Neutrophil (primary cell): ENCODE results near the gene RAI14.

Source experiments
- H3K27ac ChIP-seq: fragments of 200-600 bp; sonication (generic); 2 replicates; pipeline ENCODE4 v1.5.1; 2016; ENCODE audit warnings: mild to moderate bottlenecking, moderate library complexity
- H3K27me3 ChIP-seq: fragments of 200-600 bp; sonication (generic); 2 replicates; pipeline ENCODE4 v1.6.0; 2016; ENCODE audit warnings: mild to moderate bottlenecking
- H3K36me3 ChIP-seq: fragments of 200-600 bp; sonication (generic); 2 replicates; pipeline ENCODE4 v1.5.1; 2017
- H3K4me1 ChIP-seq, 2 experiments: fragments of 200-600 bp in 1 of 2; sonication (generic) in 1 of 2; 1 replicate in 1 of 2; 2 replicates in 1 of 2; pipeline versions ENCODE4 v1.5.1 to v1.6.1; 2013 to 2016; ENCODE audit warnings: low read depth in 1 of 2, low read length in 1 of 2, mild to moderate bottlenecking in 1 of 2, moderate library complexity in 1 of 2; ENCODE audit not compliant: control insufficient read depth in 1 of 2, insufficient read depth in 1 of 2
- H3K4me3 ChIP-seq, 2 experiments: fragments of 200-600 bp in 1 of 2; sonication (generic) in 1 of 2; 1 replicate in 1 of 2; 2 replicates in 1 of 2; pipeline ENCODE4 v1.5.1; 2013 to 2016; ENCODE audit warnings: low read depth in 1 of 2, low read length in 1 of 2, mild to moderate bottlenecking in 1 of 2, moderate library complexity in 1 of 2
- H3K9me3 ChIP-seq: fragments of 200-600 bp; sonication (generic); 2 replicates; pipeline ENCODE4 v1.5.1; 2016
- CTCF ChIP-seq: fragments of 200-600 bp; sonication (generic); IDR thresholded peaks from 2 replicates; pipeline ENCODE4 v1.5.1; 2016; ENCODE audit warnings: antibody characterized with exemption

Gene RAI14

GRCh38 chr5:34695275-34696027, 39.3 kb downstream of the RAI14 start:
- Histone ChIP-seq H3K36me3 (no peaks in the 10 kb centered on the region), H3K27ac (no peak overlapping the region), H3K4me3 (no peak overlapping the region)

GRCh38 chr5:34697308-34698108, 41.4 kb downstream of the RAI14 start:
- no peaks in the 10 kb centered on the region for H3K4me1 ChIP-seq
- no peak for TF ChIP-seq CTCF
- no peak overlapping the region for H3K4me3 ChIP-seq
- H3K27ac ChIP-seq: no peak overlapping the region
- H3K9me3 ChIP-seq: no peaks in the 10 kb centered on the region
- no peaks in the 10 kb centered on the region for H3K36me3 ChIP-seq
- no peaks in the 10 kb centered on the region for H3K27me3 ChIP-seq

More at GRCh38 chr5:34695275-34696027, 39.3 kb downstream of the RAI14 start:
- no peaks in the 10 kb centered on the region for H3K9me3 ChIP-seq
- TF ChIP-seq CTCF: no peak
- no peaks in the 10 kb centered on the region for H3K27me3 ChIP-seq
- no peaks in the 10 kb centered on the region for H3K4me1 ChIP-seq

GRCh38 chr5:34698109-34698419, 41.9 kb downstream of the RAI14 start:
- no peak for TF ChIP-seq CTCF

GRCh38 chr5:34698754-34699153, 42.6 kb downstream of the RAI14 start:
- no peak overlapping the region for H3K4me3 ChIP-seq
- no peaks in the 10 kb centered on the region for H3K4me1 ChIP-seq
- H3K9me3 ChIP-seq: no peaks in the 10 kb centered on the region
- TF ChIP-seq CTCF: no peak
- H3K36me3 ChIP-seq: no peaks in the 10 kb centered on the region
- no peak overlapping the region for H3K27ac ChIP-seq
- H3K27me3 ChIP-seq: no peaks in the 10 kb centered on the region

More at GRCh38 chr5:34698109-34698419, 41.9 kb downstream of the RAI14 start:
- Histone ChIP-seq H3K27me3 (no peaks in the 10 kb centered on the region), H3K9me3 (no peaks in the 10 kb centered on the region), H3K4me1 (no peaks in the 10 kb centered on the region), H3K27ac (no peak overlapping the region), H3K4me3 (no peak overlapping the region), H3K36me3 (no peaks in the 10 kb centered on the region)

- Histone ChIP-seq H3K9me3 (no peaks in the 10 kb centered on the region), H3K27ac (no peak overlapping the region), H3K4me3 (no peak overlapping the region), H3K27me3 (no peaks in the 10 kb centered on the region), H3K4me1 (no peaks in the 10 kb centered on the region), H3K36me3 (no peaks in the 10 kb centered on the region)
- TF ChIP-seq CTCF: no peak
Measured at GRCh38 chr5:34699155-34700077, 43.3 kb downstream of the RAI14 start.
